PFSK-1 (cell line): Measurements from ENCODE around the gene RCE1.

Source experiments
- POLR2AphosphoS5 ChIP-seq: IDR thresholded peaks from 2 replicates; pipeline ENCODE4 v1.6.1; 2012; ENCODE audit warnings: low read depth, mild to moderate bottlenecking, control low read depth, low read length, moderate library complexity
- SIN3A ChIP-seq: IDR thresholded peaks from 2 replicates; pipeline ENCODE4 v1.6.1; 2012; ENCODE audit warnings: mild to moderate bottlenecking, low read length, moderate library complexity, borderline replicate concordance; ENCODE audit not compliant: insufficient read depth
- TAF1 ChIP-seq: IDR thresholded peaks from 2 replicates; pipeline ENCODE4 v1.6.1; 2012; ENCODE audit warnings: low read length, control low read depth, borderline replicate concordance; ENCODE audit not compliant: insufficient read depth
- TF ChIP-seq, protein P1 (sequence below), 2 experiments: IDR thresholded peaks; 2 replicates each; pipeline versions ENCODE4 v1.6.1 to v1.8.0; 2011 to 2012; ENCODE audit warnings: low read depth in 2 of 2, low read length in 2 of 2, control low read depth in 1 of 2, inconsistent platforms in 1 of 2, mild to moderate bottlenecking in 1 of 2, moderate library complexity in 1 of 2; ENCODE audit not compliant: insufficient read depth in 1 of 2

DNA sequence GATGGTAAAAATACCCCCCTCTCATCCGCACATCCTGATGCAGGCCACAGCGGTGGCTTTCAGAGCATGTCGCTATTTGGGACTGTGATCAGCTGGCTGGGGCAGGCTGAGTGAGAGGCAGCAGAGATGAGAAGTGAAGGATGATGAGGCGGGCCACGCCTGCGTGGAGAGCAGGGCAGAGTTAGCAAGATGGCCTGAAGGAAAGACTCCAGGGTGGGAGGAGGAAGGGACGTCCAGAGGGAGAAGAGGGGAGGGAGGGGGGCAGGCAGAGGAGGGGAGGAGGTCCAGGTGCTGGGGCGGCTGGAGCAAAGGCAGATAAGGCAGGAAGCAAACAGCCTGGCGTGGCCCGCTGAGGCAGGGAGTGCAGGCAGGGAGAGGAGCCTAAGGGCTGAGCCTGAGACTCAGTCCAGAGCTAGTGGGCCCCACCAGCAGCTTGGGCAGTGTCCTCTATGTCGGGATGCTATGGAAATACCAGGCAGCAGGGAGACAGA is 42.8 kb downstream of the RCE1 start:
- no peak for TF ChIP-seq SIN3A
- TF ChIP-seq, protein P1, sequence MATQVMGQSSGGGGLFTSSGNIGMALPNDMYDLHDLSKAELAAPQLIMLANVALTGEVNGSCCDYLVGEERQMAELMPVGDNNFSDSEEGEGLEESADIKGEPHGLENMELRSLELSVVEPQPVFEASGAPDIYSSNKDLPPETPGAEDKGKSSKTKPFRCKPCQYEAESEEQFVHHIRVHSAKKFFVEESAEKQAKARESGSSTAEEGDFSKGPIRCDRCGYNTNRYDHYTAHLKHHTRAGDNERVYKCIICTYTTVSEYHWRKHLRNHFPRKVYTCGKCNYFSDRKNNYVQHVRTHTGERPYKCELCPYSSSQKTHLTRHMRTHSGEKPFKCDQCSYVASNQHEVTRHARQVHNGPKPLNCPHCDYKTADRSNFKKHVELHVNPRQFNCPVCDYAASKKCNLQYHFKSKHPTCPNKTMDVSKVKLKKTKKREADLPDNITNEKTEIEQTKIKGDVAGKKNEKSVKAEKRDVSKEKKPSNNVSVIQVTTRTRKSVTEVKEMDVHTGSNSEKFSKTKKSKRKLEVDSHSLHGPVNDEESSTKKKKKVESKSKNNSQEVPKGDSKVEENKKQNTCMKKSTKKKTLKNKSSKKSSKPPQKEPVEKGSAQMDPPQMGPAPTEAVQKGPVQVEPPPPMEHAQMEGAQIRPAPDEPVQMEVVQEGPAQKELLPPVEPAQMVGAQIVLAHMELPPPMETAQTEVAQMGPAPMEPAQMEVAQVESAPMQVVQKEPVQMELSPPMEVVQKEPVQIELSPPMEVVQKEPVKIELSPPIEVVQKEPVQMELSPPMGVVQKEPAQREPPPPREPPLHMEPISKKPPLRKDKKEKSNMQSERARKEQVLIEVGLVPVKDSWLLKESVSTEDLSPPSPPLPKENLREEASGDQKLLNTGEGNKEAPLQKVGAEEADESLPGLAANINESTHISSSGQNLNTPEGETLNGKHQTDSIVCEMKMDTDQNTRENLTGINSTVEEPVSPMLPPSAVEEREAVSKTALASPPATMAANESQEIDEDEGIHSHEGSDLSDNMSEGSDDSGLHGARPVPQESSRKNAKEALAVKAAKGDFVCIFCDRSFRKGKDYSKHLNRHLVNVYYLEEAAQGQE (IDR thresholded peaks at IDR 0.05; ENCODE audit: insufficient read depth in 1 of 2, low read depth in 2 of 2, low read length in 2 of 2), result no peak
- no peak for TF ChIP-seq POLR2AphosphoS5
- TF ChIP-seq TAF1, result no peak
